Astrocyte of the spinal cord (primary cell): ENCODE results near the gene TRABD2A.

Experiments used
- DNase-seq: peaks from one replicate; pipeline ENCODE4 v3.0.0; 2011; ENCODE audit warnings: low read depth, low spot score
- H3K4me3 ChIP-seq: 2 replicates; pipeline ENCODE4 v1.5.1; 2011; ENCODE audit warnings: low read depth, mild to moderate bottlenecking, low read length, moderate library complexity
- in situ Hi-C: cut with HindIII; loops from 2 replicates; pipeline ENCODE4 v1.10.0; 2017; ENCODE audit warnings: low sequenced_read_pairs
- TF ChIP-seq, protein P1 (sequence below): IDR thresholded peaks from 2 replicates; pipeline ENCODE4 v1.5.1; 2012; ENCODE audit warnings: low read depth, mild to moderate bottlenecking, low read length, inconsistent platforms

The TRABD2A gene

GRCh38 chr2:84830095-84830494, 50.8 kb downstream of the TRABD2A start:
- TF ChIP-seq, protein P1, sequence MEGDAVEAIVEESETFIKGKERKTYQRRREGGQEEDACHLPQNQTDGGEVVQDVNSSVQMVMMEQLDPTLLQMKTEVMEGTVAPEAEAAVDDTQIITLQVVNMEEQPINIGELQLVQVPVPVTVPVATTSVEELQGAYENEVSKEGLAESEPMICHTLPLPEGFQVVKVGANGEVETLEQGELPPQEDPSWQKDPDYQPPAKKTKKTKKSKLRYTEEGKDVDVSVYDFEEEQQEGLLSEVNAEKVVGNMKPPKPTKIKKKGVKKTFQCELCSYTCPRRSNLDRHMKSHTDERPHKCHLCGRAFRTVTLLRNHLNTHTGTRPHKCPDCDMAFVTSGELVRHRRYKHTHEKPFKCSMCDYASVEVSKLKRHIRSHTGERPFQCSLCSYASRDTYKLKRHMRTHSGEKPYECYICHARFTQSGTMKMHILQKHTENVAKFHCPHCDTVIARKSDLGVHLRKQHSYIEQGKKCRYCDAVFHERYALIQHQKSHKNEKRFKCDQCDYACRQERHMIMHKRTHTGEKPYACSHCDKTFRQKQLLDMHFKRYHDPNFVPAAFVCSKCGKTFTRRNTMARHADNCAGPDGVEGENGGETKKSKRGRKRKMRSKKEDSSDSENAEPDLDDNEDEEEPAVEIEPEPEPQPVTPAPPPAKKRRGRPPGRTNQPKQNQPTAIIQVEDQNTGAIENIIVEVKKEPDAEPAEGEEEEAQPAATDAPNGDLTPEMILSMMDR: no peak
- in situ Hi-C loops: no loop called here
- no peak overlapping the region for H3K4me3 ChIP-seq
- no peak for DNase-seq

- DNase-seq: no peak
- TF ChIP-seq, protein P1: no peak
- no peak overlapping the region for H3K4me3 ChIP-seq
- in situ Hi-C loops: no loop called here
These were observed 51.2 kb downstream of the TRABD2A start for GRCh38 chr2:84829693-84830092.

- no peak overlapping the region for H3K4me3 ChIP-seq
- in situ Hi-C loops: no loop called here
- TF ChIP-seq, protein P1: no peak
- no peak for DNase-seq
These were observed 52.8 kb downstream of the TRABD2A start for GRCh38 chr2:84827978-84828575.

GRCh38 chr2:84823788-84824187, 57.1 kb downstream of the TRABD2A start:
- no peak for DNase-seq
- in situ Hi-C loops: no loop called here
- TF ChIP-seq, protein P1: no peak

GRCh38 chr2:84823229-84823628, 57.7 kb downstream of the TRABD2A start:
- in situ Hi-C loops: no loop called here
- TF ChIP-seq, protein P1: no peak
- DNase-seq: no peak
- no peak overlapping the region for H3K4me3 ChIP-seq

More at GRCh38 chr2:84823788-84824187, 57.1 kb downstream of the TRABD2A start:
- H3K4me3 ChIP-seq: no peak overlapping the region

GRCh38 chr2:84821806-84822205, 59.1 kb downstream of the TRABD2A start:
- no peak for DNase-seq
- no peak overlapping the region for H3K4me3 ChIP-seq
- TF ChIP-seq, protein P1: no peak
- in situ Hi-C loops: no loop called here

GRCh38 chr2:84817239-84817655, 63.6 kb downstream of the TRABD2A start:
- in situ Hi-C loops: no loop called here
- TF ChIP-seq, protein P1: no peak
- DNase-seq: no peak
- H3K4me3 ChIP-seq: no peak overlapping the region
